Measurements from ENCODE around the gene AZIN2. TPM values are rescaled to one million over a fixed set of nuclear protein-coding genes. Genes with fewer than 3 reads are reported as not detected.

Gene AZIN2
- total and polyA plus RNA-seq, 10 of the 15 experiments (the other 5 are each of a cell fraction or from before 2014, with no cell fraction given), result 0.02 to 0.85 (median 0.23) TPM

- TF ChIP-seq ZBTB11 (CRISPR knock-in tag; IDR thresholded peaks at IDR 0.05) (no peak), RAD51 (IDR thresholded peaks at IDR 0.05) (no peak), LARP7 (IDR thresholded peaks at IDR 0.05) (no peak), FOXK2 (IDR thresholded peaks at IDR 0.05) (no peak), BRCA1 (IDR thresholded peaks at IDR 0.05; ENCODE audit: low read depth, low read length) (no peak)
Measured at GRCh38 chr1:33097137-33097611, 16.2 kb downstream of the AZIN2 start (continued).

GRCh38 chr1:33097762-33098161 is 16.8 kb downstream of the AZIN2 start:
- RAD21 ChIA-PET (ENCODE audit: unreplicated experiment), result interaction anchor here (2.4 kb wide), 1 partner anchor 11 kb away, joined by 7 read pairs; no protein-coding TSS in a partner anchor
- 89% methylated on average over 4 of the region's 4 CpGs for WGBS (ENCODE audit: insufficient coverage, insufficient replicate concordance, low lambda C conversion rate, missing lambda C conversion rate)
- no TSS peak for BruUV-seq (replicated peaks)
- Histone ChIP-seq H3K4me2 (ENCODE audit: control insufficient read depth, insufficient read depth) (no peak overlapping the region), H3K9ac (ENCODE audit: control insufficient read depth, insufficient read depth, low read length) (no peak overlapping the region), H4K20me1 (ENCODE audit: control insufficient read depth, insufficient read depth) (no peaks in the 10 kb centered on the region), H3K27me3 (replicated peaks in 1 of 2; ENCODE audit: control insufficient read depth in 2 of 2, insufficient read depth in 2 of 2, low read length in 1 of 2) (no peaks in the 10 kb centered on the region), H3K9me3 (replicated peaks; ENCODE audit: control insufficient read depth, insufficient read depth, low read length) (no peaks in the 10 kb centered on the region), H3K36me3 (ENCODE audit: control insufficient read depth in 2 of 2, insufficient read depth in 2 of 2, low read length in 1 of 2) (no peaks in the 10 kb centered on the region), H3K79me2 (ENCODE audit: control insufficient read depth, insufficient read depth, low read length) (no peaks in the 10 kb centered on the region), H3K27ac (ENCODE audit: control insufficient read depth, insufficient read depth) (no peak overlapping the region), H3K4me1 (ENCODE audit: control insufficient read depth, insufficient read depth, low read length) (peaks cover 6% of the 10 kb centered on the region; the same call in 1 of the 2 replicates), H2AFZ (ENCODE audit: control insufficient read depth, low read depth, low read length) (no peak overlapping the region), H3K4me3 (no peak overlapping the region)
- FAIRE-seq (no peak), DNase-seq (ENCODE audit: low read depth, low spot score) (no peak), ATAC-seq (no peak)
- in situ Hi-C loops (cut with MboI), result no loop called here
- CTCF ChIA-PET, result interaction anchor here (0.6 to 2.0 kb wide), 4 partner anchors 10 to 266 kb away, joined by 3 to 5 read pairs (median 3); no protein-coding TSS in a partner anchor
- POLR2A ChIA-PET, result interaction anchor here (0.6 kb wide), 1 partner anchor 252 kb away, joined by 8 read pairs; no protein-coding TSS in a partner anchor
- SMC1A ChIA-PET (ENCODE audit: uncharacterized antibody, unreplicated experiment), result no interaction called here
- TF ChIP-seq PRDM15 (CRISPR knock-in tag; IDR thresholded peaks at IDR 0.05), result no peak
- intact Hi-C loops (cut with micrococcal nuclease; ENCODE audit: unreplicated experiment), result loop anchor here (2.0 to 10.0 kb wide), 2 partner anchors 29 to 517 kb away; no protein-coding TSS in a partner anchor
